Stimulated activated naive B cell treated with anti-CD40 and anti-IgM and Interleukin-4, amounts not matched to agents 10 μg/mL and 1 μg/mL and 100 μg/mL, for 72 hours (primary cell): ENCODE measurements around the gene TEX22.
A peak's percentile ranks its signal among the peaks of the same experiment; 100 is the strongest.

Source experiments
- ATAC-seq, 2 donors: fragments of 150-1000 bp; cut with Tn5 transposase; replicated peaks; 2 replicates each; pipeline ENCODE4 v1.10.0; 2021; ENCODE audit warnings: moderate library complexity in 1 of 2
- DNase-seq: peaks from one replicate; pipeline ENCODE4 v3.0.0; 2021
- H3K27ac Mint-ChIP-seq: one replicate; pipeline ENCODE4 v1.8.0; 2022; ENCODE audit warnings: mild to moderate bottlenecking, mixed read lengths
- H3K27me3 Mint-ChIP-seq, 2 donors: one replicate each; pipeline ENCODE4 v1.8.0; 2022; ENCODE audit warnings: mixed read lengths in 2 of 2
- H3K36me3 Mint-ChIP-seq, 2 donors: one replicate each; pipeline ENCODE4 v1.8.0; 2022; ENCODE audit warnings: mixed read lengths in 2 of 2, mild to moderate bottlenecking in 1 of 2
- H3K4me1 Mint-ChIP-seq, 2 donors: one replicate each; pipeline ENCODE4 v1.8.0; 2022; ENCODE audit warnings: mixed read lengths in 2 of 2, mild to moderate bottlenecking in 1 of 2
- H3K4me3 Mint-ChIP-seq, 2 donors: one replicate each; pipeline ENCODE4 v1.8.0; 2022; ENCODE audit warnings: mild to moderate bottlenecking in 2 of 2, mixed read lengths in 2 of 2, moderate library complexity in 1 of 2
- H3K9me3 Mint-ChIP-seq, 2 donors: one replicate each; pipeline ENCODE4 v1.8.0; 2022; ENCODE audit warnings: mixed read lengths in 2 of 2, mild to moderate bottlenecking in 1 of 2

TEX22 gene

DNA sequence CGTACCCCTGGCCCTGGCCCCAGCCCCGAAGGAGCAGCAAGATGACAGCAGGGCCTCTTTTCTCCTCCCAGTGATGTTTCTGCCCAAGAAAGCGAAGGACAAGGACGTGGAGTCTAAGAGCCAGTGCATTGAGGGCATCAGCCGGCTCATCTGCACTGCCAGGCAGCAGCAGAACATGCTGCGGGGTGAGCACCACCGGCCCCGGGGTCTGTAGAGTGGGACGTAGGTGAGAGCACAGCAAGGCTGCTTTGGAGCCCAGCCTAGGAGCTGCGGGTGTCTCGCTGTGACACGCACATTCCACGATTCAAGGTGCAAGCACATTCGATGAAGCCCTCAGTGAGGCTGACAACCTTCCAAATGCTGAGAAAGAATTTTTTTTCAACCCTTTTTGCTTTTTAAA is 5.2 kb upstream of the TEX22 start:
- Mint-ChIP-seq H3K36me3 (peaks cover 5 to 9% of the 10 kb centered on the region in 2 donors), H3K9me3 (no peaks in the 10 kb centered on the region), H3K27ac (no peak overlapping the region), H3K4me3 (no peak overlapping the region), H3K4me1 (peaks cover 8 to 18% of the 10 kb centered on the region in 2 donors), H3K27me3 (no peaks in the 10 kb centered on the region)
- no peak for DNase-seq
- no peak for ATAC-seq

DNA sequence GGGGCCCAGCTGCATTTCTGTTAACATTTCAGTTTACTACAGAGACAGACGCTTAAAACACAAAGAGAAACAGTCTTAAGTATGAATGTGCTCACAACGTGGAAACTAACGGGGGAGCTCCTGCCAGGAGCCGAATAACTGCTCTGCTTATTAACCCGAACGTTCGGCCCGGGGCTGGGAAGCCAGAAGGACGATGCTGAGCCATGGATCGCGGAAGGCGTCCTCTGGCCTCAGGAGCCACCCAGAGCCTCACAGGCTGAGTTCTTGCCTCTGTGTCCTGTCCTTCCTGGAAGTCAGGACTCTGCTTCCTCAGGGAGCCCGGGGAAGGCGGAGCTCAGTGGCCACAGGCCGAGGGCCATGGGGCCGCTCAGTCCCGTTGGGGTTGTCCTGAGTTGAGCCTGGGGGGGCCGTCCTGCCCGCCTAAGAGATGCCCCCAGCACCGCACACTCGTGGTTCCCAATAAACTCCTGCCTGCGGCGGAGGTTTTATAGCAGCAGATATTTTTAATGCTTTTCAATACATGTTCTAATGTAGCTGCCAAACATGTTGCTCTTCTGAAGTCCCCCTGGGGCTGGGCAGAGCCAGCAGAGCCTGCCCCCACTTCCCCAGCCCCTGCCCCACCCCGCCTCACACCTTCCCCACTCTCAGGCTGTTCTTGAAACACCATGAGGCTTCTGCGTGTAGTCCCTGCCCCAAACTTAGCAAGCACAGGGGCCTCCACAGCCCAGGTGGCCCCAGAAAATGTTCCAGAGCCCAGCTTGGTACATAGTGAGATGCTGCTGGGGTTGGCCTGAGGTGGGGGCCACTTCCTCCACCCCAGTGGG is 3.4 kb upstream of the TEX22 start:
- no peak overlapping the region for H3K27ac Mint-ChIP-seq
- no peak overlapping the region for H3K4me3 Mint-ChIP-seq
- H3K4me1 Mint-ChIP-seq: peaks cover 15 to 30% of the 10 kb centered on the region in 2 donors
- no peak for DNase-seq
- H3K27me3 Mint-ChIP-seq: no peaks in the 10 kb centered on the region
- no peak for ATAC-seq
- peaks cover 14 to 22% of the 10 kb centered on the region in 2 donors for H3K36me3 Mint-ChIP-seq
- no peaks in the 10 kb centered on the region for H3K9me3 Mint-ChIP-seq

DNA sequence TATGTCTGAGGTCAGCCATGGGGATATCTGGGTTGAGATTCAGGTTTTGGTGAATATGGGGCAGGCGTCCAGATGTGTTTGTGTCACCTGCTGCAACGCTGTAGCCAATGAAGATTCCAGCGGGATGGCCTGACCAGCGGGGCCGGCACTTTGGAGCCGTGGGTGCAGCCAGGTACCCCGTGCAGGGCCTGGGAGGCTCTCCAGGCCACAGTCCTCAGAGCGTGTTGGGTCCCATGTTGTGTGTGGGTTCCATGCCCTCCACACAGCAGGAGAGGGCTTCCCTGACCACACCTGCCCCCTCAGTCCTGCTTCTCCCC is 2.8 kb upstream of the TEX22 start:
- DNase-seq (no peak), ATAC-seq (no peak)
- Mint-ChIP-seq H3K27ac (no peak overlapping the region), H3K36me3 (peaks cover 18 to 28% of the 10 kb centered on the region in 2 donors), H3K4me3 (no peak overlapping the region), H3K27me3 (no peaks in the 10 kb centered on the region), H3K4me1 (peaks cover 13 to 30% of the 10 kb centered on the region in 2 donors), H3K9me3 (no peaks in the 10 kb centered on the region)

DNA sequence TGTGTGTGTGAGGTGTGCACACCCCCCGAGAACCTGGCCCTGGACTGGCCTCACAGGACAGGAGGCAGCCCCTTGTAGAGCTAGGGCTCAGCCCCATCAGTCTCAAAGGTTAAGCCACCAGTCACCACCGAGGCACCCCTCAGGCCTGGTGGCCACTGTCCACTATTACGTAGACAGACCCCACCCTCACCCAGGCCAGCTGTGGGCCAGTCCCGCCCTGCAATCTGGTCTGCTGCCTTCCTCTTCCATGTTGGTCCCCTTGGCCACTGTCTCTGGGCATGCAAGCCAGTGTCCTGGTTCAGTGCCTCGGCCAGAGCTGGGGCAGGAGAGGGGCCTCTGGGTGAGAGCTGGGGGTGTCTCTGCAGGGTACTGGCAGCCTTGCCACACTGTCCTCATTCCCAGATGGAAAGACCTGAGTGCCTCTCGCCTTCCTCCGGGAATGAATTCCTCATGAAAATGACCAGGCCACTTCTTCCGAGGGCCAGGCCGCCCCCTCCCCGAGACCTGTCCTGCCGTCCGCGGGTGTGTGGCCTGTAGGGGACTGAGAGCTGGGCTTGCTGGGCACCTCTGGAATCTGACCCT is 897 bp upstream of the TEX22 start:
- DNase-seq (no peak), ATAC-seq (no peak)
- Mint-ChIP-seq H3K4me3 (peak overlapping the region; percentile 72 to 89), H3K27me3 (no peaks in the 10 kb centered on the region), H3K27ac (peak overlapping the region; percentile 93), H3K9me3 (no peaks in the 10 kb centered on the region), H3K4me1 (peaks cover 15 to 36% of the 10 kb centered on the region in 2 donors), H3K36me3 (peaks cover 28 to 39% of the 10 kb centered on the region in 2 donors)

DNA sequence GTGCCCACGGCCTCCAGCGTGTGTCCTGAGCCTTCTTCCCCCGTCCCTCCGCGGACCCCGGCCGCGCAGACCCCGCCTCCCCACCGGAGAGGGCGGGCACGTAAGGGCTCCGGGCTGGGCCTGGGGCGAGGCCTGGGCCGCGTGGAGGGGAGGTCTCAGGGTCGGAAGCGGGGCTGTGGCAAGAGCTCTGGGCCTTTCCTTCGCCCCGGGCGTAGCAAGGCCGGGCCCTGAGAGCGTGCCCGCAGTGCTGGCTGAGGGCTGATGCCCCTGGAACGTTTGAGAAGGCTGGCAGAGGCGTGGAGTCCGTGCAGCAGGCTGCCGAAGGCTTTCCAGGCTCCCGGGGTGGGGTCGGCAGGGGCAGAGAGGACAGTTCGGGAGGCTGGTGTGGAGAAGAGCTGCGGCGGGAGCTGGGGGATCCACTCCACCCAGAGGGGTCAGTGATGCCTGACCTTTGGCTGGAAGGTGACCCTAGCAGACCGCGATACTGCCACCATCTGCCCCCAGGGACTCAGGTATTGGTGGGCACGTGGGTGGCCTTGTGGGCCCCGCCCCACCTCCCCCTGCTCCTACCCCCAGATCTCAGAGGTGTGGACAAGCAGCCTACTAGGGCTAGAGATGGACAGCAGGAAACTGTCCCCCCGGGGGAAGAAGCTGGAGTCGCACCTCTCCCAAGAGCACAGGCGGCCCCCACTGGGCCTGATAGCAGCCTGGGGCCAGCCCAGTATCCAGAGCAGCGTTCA is 558 bp downstream of the TEX22 start:
- Mint-ChIP-seq H3K36me3 (peaks cover 27 to 39% of the 10 kb centered on the region in 2 donors), H3K27ac (peak overlapping the region; percentile 97)

DNA sequence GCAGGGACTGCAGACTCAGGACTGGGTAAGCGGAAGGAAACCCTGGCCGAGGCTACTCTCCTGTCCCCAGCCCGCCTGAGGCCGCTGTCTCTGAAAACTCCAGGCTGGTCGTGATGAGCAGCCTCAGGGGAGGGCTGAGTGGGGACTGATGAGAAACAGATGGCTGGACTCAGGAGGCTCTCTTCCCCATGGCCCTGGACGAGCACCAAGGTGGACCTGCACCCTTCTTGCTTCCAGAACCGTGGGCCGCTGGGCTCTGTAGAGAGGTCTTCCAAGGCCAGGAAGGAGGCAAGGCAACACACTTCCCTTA is 1.1 kb downstream of the TEX22 start:
- Mint-ChIP-seq H3K27me3 (no peaks in the 10 kb centered on the region), H3K36me3 (peaks cover 27 to 39% of the 10 kb centered on the region in 2 donors)

More for the DNA sequence above, 558 bp downstream of the TEX22 start:
- no peaks in the 10 kb centered on the region for H3K27me3 Mint-ChIP-seq
- H3K4me3 Mint-ChIP-seq: peak overlapping the region; percentile 89 to 95
- no peaks in the 10 kb centered on the region for H3K9me3 Mint-ChIP-seq
- peak; percentile 64 to 67 for ATAC-seq
- DNase-seq: no peak
- peaks cover 18 to 41% of the 10 kb centered on the region in 2 donors for H3K4me1 Mint-ChIP-seq

DNA sequence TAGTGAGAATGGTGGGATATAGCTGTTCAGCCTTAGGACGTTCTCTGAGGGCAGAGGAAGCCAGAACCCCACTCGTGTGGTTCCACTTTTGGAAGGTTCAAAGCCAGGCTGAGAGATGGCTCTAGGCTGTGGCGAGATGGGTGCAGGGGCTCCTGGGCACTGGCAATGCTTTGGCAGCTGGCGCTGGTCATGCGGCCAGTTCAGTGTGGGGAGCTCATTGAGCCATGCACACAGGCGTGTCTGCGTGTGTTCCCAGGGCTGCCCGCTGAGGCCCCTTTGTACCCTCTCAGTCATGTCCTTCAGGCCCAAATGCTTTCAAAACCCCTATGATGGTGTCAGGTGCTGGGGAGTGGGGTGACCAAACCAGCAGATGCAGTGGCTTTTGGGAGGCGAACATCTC is 1.7 kb downstream of the TEX22 start:
- Mint-ChIP-seq H3K27ac (no peak overlapping the region), H3K4me3 (peak overlapping the region; percentile 89 to 95), H3K9me3 (peaks cover 2 to 10% of the 10 kb centered on the region in 2 donors), H3K27me3 (no peaks in the 10 kb centered on the region), H3K36me3 (peaks cover 27 to 37% of the 10 kb centered on the region in 2 donors), H3K4me1 (peaks cover 28 to 52% of the 10 kb centered on the region in 2 donors)
- ATAC-seq (no peak), DNase-seq (no peak)

More for the DNA sequence above, 1.1 kb downstream of the TEX22 start:
- peak overlapping the region; percentile 89 to 95 for H3K4me3 Mint-ChIP-seq
- DNase-seq: no peak
- peaks cover 0 to 4% of the 10 kb centered on the region in 2 donors for H3K9me3 Mint-ChIP-seq
- H3K27ac Mint-ChIP-seq: peak overlapping the region; percentile 97
- peaks cover 22 to 46% of the 10 kb centered on the region in 2 donors for H3K4me1 Mint-ChIP-seq
- ATAC-seq: no peak

DNA sequence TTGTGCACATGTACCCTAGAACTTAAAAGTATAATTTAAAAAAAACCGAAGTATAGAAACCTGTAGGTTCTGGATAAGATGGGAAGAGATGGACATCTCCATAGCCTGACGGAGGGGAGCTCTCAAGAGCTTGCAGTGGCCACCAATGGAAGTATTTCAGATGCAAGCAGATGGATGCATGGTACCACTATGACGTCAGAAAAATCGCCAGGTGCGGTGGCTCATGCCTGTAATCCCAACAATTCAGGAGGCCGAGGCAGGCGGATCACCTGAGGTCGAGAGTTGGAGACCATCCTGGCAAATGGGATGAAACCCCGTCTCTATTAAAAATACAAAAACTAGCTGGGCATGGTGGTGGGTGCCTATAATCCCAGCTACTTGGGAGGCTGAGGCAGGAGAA is 3.4 kb downstream of the TEX22 start:
- Mint-ChIP-seq H3K27ac (no peak overlapping the region), H3K4me1 (peaks cover 33 to 66% of the 10 kb centered on the region in 2 donors), H3K9me3 (peaks cover 4 to 13% of the 10 kb centered on the region in 2 donors), H3K36me3 (peaks cover 29 to 43% of the 10 kb centered on the region in 2 donors), H3K4me3 (no peak overlapping the region), H3K27me3 (no peaks in the 10 kb centered on the region)
- ATAC-seq (no peak), DNase-seq (no peak)

DNA sequence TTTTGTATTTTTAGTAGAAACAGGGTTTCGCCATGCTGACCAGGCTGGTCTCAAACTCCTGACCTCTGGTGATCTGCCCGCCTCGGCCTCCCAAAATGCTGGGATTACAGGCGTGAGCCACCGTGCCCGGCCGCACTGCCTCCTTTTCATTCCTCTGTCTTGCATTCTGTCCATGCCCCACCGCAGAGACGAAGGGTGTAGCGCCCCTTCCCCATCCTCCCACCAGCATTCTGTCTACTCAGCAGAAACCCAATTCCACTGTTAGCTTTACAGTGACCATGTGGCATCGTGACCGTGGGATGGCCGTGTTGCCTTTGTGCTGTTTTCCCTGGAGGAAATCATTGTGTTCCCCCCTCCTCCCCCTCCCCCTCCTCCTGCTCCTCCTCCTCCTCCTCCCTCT is 10.3 kb downstream of the TEX22 start:
- peaks cover 35 to 64% of the 10 kb centered on the region in 2 donors for H3K4me1 Mint-ChIP-seq
- DNase-seq: no peak
- peaks cover 9 to 16% of the 10 kb centered on the region in 2 donors for H3K27me3 Mint-ChIP-seq
- H3K4me3 Mint-ChIP-seq: no peak overlapping the region
- no peak for ATAC-seq
- H3K9me3 Mint-ChIP-seq: peaks cover 4 to 13% of the 10 kb centered on the region in 2 donors
- peaks cover 4 to 25% of the 10 kb centered on the region in 2 donors for H3K36me3 Mint-ChIP-seq
- H3K27ac Mint-ChIP-seq: no peak overlapping the region

DNA sequence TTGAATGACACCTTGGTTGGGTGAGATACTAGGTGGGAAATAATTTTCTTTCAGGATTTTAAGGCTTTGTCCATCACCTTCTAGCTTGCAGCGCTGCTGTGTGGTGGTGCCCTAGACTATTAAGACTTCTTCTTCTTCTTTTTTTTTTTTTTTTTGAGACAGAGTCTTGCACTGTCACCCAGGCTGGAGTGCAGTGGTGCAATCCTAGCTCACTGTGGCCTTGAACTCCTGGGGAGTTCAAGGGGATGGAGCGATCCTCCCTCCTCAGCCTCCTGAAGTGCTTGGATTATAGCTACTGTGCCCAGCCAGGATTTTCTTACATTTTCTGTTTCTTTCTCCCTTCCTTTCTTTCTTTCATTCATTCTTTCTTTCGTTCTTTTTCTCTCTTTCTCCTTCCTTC is 11.0 kb downstream of the TEX22 start:
- no peak overlapping the region for H3K4me3 Mint-ChIP-seq
- no peak overlapping the region for H3K27ac Mint-ChIP-seq
- H3K36me3 Mint-ChIP-seq: peaks cover 4 to 25% of the 10 kb centered on the region in 2 donors
- peaks cover 9 to 20% of the 10 kb centered on the region in 2 donors for H3K27me3 Mint-ChIP-seq
- H3K9me3 Mint-ChIP-seq: peaks cover 4 to 10% of the 10 kb centered on the region in 2 donors
- H3K4me1 Mint-ChIP-seq: peaks cover 31 to 61% of the 10 kb centered on the region in 2 donors
- ATAC-seq (no peak), DNase-seq (no peak)

DNA sequence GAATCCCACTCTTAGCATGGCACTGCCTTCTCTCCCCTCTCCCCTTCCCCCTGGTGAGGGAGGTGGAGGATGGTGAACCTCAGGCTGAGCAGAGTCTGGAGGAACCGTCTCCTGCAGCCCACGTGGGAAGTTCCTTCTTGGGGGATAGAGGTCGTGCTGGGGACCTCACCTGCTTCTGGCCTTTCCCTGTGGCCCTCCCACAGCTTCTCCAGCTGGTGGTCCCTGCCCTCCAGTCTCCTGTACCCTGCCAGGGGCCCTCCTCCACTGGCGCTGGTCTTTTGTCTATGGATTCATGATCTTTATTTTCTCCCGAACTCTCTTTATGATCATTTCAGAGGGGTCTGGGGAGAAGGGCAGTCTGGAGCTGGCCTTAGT is 12.3 kb downstream of the TEX22 start:
- Mint-ChIP-seq H3K36me3 (peaks cover 0 to 18% of the 10 kb centered on the region in 2 donors), H3K4me3 (peak overlapping the region; percentile 66 to 82), H3K27me3 (peaks cover 9 to 23% of the 10 kb centered on the region in 2 donors), H3K27ac (peak overlapping the region; percentile 37), H3K4me1 (peaks cover 23 to 56% of the 10 kb centered on the region in 2 donors), H3K9me3 (no peaks in the 10 kb centered on the region)
- ATAC-seq: no peak
- DNase-seq: no peak

DNA sequence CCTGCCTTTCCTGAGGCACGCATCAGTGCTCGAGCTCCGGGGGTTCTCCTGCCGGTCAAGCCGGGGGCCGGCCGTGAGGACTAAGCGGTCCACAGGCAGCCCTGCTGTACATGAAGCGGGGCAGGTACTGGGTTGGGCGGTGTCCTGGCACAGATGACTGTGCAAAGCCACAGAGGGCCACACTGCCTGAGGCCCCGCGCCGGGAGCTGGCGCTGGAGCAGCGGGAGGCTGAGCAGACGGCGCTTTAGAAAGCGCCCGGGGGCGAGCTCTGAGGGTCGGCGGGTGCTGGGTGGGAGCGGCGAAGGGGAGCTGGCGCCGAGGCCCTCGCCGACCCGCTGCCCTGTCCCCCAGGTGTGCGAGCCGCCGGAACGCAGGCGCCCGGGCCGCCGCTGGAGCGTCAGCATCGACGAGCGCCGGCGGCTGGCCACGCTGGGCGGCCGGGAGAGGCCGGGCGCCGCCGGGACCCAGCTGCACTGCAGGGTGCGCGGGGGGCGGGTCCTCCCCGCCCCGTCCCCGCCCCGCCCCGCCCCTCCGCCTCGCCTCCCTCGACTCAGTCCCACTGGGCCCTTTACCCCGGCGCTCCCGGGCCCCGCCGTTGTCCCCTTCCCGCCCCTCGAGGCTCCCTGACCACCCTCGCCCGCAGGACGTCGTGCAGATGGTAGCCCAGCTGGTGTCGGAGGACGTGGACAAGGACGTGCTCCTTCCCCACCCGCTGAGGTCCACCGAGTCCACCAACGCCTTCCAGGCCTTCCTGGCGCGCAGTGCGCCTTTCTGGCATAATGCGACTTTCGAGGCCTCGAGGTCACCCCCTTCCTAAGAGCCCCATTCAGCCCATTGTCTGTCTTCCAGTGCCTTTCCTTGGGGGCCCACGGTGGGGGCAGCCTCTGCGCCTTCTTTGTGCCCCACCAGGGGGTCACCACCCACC is 12.9 kb downstream of the TEX22 start:
- peak overlapping the region; percentile 56 for H3K27ac Mint-ChIP-seq
- DNase-seq (no peak), ATAC-seq (peak; percentile 52 to 56)
- H3K27me3 Mint-ChIP-seq: peaks cover 9 to 23% of the 10 kb centered on the region in 2 donors
- peaks cover 0 to 18% of the 10 kb centered on the region in 2 donors for H3K36me3 Mint-ChIP-seq
- H3K9me3 Mint-ChIP-seq: no peaks in the 10 kb centered on the region
- peak overlapping the region; percentile 67 to 82 for H3K4me3 Mint-ChIP-seq
- peaks cover 20 to 49% of the 10 kb centered on the region in 2 donors for H3K4me1 Mint-ChIP-seq

DNA sequence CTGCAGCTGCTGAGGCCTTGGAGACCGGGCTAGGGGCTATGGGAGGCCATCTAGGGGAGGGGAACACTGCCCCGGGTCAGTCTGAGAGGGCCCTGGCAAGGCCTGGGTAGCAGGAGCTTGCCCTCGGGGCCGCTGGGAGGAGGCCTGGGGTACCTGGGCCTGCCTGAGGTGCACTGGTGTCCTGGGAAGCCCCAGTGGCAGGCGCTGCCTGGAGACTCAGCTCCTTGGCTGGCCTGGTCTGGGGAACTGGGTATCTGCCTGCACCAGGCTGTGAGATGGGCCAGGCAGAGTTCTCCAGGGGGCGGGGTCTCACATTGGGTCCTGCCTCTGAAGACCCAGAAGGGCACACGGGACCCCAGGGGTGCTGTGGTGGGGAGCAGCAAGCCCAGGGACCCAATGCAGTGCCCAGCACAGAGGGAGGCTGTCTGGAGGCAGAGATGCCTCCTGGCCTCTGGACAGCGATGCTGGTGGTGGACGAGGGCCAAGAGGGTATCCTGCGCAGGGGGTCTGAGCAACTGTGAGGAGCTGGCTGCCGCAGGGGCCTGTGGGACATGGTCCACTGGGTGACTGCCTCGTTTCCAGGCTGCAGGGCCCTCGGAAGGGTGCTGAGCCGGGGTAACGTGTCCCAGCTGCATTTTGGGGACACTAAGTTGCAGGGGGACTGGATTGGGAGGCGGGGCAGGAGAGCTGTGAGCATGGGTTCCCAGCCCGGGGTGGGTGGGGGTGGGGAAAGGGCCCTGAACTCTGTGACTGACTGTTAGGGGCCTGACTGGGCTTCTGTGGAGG is 13.8 kb downstream of the TEX22 start:
- DNase-seq: no peak
- ATAC-seq: no peak
- H3K36me3 Mint-ChIP-seq: peaks cover 0 to 15% of the 10 kb centered on the region in 2 donors
- H3K9me3 Mint-ChIP-seq: no peaks in the 10 kb centered on the region
- peak overlapping the region; percentile 56 for H3K27ac Mint-ChIP-seq
- H3K4me1 Mint-ChIP-seq: peaks cover 22 to 44% of the 10 kb centered on the region in 2 donors
- H3K4me3 Mint-ChIP-seq: peak overlapping the region; percentile 67 to 74
- H3K27me3 Mint-ChIP-seq: peaks cover 9 to 23% of the 10 kb centered on the region in 2 donors
